GM21447 (cell line): ENCODE results near the gene ZC3H12A.

Source experiments
- ATAC-seq: cut with Tn5 transposase; IDR thresholded peaks from one replicate; pipeline ENCODE4 v1.9.1; 2021; ENCODE audit not compliant: unreplicated experiment

The ZC3H12A gene

GRCh38 chr1:37477946-37478345 is 3.6 kb downstream of the ZC3H12A start:
- ATAC-seq, result no peak

GRCh38 chr1:37478451-37478881 is 4.1 kb downstream of the ZC3H12A start:
- ATAC-seq, result no peak

DNA sequence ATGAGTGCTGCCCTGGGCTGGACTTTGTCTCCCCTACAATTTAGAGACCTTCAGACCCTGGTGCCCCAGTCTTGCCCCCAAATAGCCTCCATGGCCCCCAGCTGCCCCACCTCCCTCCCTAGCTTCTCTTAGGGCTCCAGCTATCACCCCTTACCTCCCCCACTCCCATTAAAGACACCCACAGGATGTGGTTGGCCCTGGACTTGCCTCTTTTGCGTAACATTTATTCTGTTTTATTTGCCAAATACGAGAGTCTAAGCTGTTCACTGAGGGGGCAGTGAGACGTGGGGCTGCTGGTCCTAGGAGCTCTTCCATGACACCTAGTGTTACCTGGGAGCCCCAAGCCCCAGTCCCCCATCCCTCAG is 4.5 kb downstream of the ZC3H12A start:
- no peak for ATAC-seq

GRCh38 chr1:37479255-37480124 is 5.1 kb downstream of the ZC3H12A start:
- ATAC-seq, result peak; percentile 34

GRCh38 chr1:37480125-37480466 is 5.7 kb downstream of the ZC3H12A start:
- no peak for ATAC-seq

- no peak for ATAC-seq
Measured at GRCh38 chr1:37480581-37481288, 6.4 kb downstream of the ZC3H12A start.

GRCh38 chr1:37481289-37482003 is 7.1 kb downstream of the ZC3H12A start:
- ATAC-seq, result no peak

- no peak for ATAC-seq
Measured at GRCh38 chr1:37482004-37482785, 7.8 kb downstream of the ZC3H12A start.

DNA sequence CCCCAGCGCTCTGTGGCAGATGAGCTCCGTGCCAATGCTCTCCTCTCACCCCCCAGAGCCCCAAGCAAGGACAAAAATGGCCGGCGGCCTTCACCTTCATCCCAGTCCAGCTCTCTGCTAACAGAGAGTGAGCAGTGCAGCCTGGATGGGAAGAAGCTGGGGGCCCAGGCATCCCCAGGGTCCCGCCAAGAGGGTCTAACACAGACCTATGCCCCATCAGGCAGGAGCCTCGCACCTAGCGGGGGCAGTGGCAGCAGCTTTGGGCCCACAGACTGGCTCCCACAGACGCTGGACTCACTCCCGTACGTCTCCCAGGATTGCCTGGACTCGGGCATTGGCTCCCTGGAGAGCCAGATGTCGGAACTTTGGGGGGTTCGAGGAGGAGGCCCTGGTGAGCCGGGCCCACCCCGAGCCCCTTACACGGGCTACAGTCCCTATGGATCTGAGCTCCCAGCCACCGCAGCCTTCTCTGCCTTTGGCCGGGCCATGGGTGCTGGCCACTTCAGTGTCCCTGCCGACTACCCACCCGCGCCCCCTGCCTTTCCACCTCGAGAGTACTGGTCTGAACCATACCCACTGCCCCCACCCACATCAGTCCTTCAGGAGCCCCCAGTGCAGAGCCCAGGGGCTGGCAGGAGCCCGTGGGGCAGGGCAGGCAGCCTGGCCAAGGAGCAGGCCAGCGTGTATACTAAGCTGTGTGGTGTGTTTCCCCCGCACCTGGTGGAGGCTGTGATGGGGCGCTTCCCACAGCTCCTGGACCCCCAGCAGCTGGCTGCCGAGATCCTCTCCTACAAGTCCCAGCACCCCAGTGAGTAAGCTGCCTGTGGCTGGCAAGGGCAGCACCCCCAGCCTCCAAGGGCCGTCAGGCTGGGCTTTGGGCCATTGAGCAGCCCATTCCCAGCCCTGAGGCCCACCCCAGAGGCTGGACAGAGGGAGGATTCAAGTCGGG is 8.7 kb downstream of the ZC3H12A start:
- ATAC-seq, result no peak

DNA sequence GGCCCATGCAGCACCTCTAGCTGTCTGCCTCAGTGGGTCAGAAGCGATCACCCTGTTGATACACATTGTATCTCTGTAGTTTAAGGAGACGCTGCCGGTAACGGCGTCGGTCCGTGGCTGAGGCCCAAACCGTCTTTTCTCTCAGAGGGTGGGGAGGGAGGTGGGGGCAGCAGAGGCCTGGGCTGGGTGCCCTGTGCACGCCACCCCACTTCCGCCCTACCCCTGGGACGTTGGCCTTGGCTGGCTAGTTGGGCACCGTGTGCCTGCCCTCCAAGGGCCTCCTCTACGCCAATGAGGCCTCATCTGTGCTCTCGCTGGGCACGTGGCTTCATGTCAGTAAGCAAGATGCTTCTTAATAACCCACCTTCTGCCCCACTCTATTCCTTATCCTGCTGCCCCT is 9.4 kb downstream of the ZC3H12A start:
- no peak for ATAC-seq

- no peak for ATAC-seq
Measured at GRCh38 chr1:37484325-37485051, 10.1 kb downstream of the ZC3H12A start.

DNA sequence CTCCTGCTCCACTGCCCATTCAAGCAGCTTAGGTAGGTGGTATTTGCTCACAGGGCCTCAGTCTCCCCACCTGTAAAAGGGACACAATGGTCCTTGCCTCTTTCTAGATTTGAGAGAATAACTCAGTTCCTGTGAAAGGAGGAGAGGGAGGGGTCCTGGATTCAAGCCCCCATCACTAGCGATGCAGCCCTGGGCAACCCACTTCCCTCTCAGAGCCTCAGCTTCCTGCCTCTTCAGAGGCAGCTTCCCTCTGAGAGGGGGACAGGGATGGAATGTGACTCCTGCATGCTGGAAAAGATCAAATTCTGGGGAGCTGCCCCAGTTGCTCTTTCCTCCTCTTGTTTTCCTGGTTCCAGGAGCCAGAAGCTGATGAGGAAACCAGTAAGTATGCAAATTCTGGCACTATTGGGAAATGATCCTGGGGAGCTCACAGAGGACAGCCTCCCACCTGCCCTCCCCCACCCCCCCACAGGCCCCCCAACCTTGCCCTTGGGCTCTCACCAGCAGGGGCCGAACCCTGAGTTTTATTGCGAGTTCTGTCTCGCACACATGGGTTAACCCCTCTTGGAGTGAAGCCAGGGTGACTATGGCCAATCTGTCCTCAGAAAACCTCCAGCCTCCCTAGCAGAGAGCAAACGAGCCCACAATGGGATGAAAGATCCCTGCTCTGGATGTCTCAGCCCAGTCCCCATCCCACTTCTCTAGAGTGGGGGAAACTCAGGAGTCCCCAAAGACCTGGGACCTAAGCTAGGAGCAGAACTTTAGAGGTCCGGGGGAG is 11.7 kb downstream of the ZC3H12A start:
- no peak for ATAC-seq

GRCh38 chr1:37486680-37487618 is 12.6 kb downstream of the ZC3H12A start:
- ATAC-seq, result no peak

GRCh38 chr1:37487619-37487984 is 13.2 kb downstream of the ZC3H12A start:
- no peak for ATAC-seq

DNA sequence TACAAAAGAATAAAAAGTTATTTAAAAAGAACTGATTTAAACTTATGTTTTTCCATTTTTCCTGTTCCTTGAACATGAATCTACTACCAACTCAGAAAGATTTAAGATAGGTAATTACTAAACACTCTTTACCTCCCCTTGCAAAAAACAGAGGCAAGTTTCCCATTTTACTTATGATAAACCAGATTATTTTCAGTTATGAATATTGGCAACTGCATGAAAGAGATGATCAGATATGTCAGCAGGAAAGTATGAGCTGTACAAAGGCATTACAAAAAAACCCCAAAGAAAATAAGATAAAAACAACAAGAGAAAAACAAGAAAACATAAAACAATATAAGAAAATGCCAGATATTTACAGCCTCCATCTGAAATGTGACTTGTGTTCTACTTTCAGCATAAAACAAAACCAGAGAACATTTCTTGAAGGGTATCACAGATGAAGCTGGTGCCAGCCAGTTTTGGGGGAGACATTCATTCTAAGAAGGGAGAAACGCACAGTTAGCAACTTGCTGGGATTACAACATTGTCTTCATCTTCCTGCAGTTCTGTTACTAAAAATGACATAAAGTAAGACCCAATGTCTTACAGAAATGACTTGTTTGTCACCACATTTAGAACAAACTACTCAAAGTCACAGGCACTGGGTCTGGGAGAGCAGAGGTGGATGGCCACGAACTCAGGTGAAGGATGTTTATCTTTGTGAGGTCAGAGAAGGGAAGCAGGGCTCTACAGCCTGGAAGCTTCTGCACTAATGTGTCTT is 19.1 kb downstream of the ZC3H12A start:
- ATAC-seq, result no peak

- no peak for ATAC-seq
Measured at GRCh38 chr1:37495875-37496274, 21.5 kb downstream of the ZC3H12A start.

DNA sequence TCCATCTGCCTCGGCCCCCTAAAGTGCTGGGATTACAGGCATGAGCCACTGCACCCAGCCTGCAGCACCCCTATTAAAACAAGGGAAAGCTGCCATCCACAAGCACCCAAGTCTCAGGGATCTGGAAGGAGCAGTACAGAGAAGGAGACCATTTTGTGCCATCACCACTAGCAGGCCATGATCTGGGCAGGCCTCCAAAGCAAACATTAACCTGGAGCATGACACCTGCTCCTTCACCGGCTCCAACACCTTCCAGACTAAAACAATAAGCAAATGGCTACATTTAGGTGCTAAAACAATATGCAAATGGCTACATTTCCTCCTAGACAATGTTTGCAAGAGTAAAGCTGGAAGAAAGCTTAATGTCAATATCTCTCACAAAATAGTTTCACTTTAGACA is 23.5 kb downstream of the ZC3H12A start:
- ATAC-seq, result no peak
